Uterus (tissue), 4 donors: ENCODE results near the gene MMEL1. TPM values are rescaled to one million over a fixed set of nuclear protein-coding genes. Genes with fewer than 3 reads are reported as not detected.

Experiments used
- DNase-seq, 2 donors: peaks; one replicate each; pipeline ENCODE4 v3.0.0-alpha.2; 2019 to 2020
- H3K27ac ChIP-seq, 2 donors: fragments of 200-600 bp; sonication (generic); 1 replicate in 1 of 2; 2 replicates in 1 of 2; pipeline ENCODE4 v1.5.1; 2016 to 2018
- H3K27me3 ChIP-seq, 2 donors: fragments of 200-600 bp; sonication (generic); one replicate each; pipeline ENCODE4 v1.5.1; 2018 to 2019; ENCODE audit warnings: control low read depth in 1 of 2
- H3K36me3 ChIP-seq, 2 donors: fragments of 200-600 bp; sonication (generic); one replicate each; pipeline ENCODE4 v1.5.1; 2019; ENCODE audit warnings: control low read depth in 1 of 2
- H3K4me1 ChIP-seq, 2 donors: fragments of 200-600 bp; sonication (generic); one replicate each; pipeline ENCODE4 v1.5.1; 2018 to 2019; ENCODE audit warnings: control low read depth in 1 of 2
- H3K4me3 ChIP-seq, 2 donors: fragments of 200-600 bp; sonication (generic); 1 replicate in 1 of 2; 2 replicates in 1 of 2; pipeline ENCODE4 v1.5.1; 2018 to 2019; ENCODE audit warnings: mild to moderate bottlenecking in 1 of 2
- H3K9me3 ChIP-seq, 2 donors: fragments of 200-600 bp; sonication (generic); one replicate each; pipeline ENCODE4 v1.5.1; 2019; ENCODE audit warnings: control low read depth in 1 of 2
- POLR2A ChIP-seq, 2 donors: fragments of 450-650 bp; IDR thresholded peaks; one replicate each; pipeline ENCODE4 v1.6.1; 2016; ENCODE audit warnings: antibody characterized with exemption in 2 of 2, mild to moderate bottlenecking in 1 of 2, moderate library complexity in 1 of 2
- intact Hi-C: fragments of 100-400 bp; cut with DNase I; formaldehyde crosslinking; loops from one replicate; pipeline ENCODE4 v1.15.1; 2023; ENCODE audit warnings: low total_unique reads
- total RNA-seq, 4 donors: library from RNA; depleted of rRNA in 3 of 4; stranded (reverse); fragments of >200 nt in 3 of 4; gene quantifications; one replicate each; pipeline versions ENCODE4 v1.1.0 to v1.2.4, GENCODE V29; 2014 to 2023
- TF ChIP-seq, protein P1 (sequence below), 4 experiments: fragments of 200-600 bp in 2 of 4; fragments of 450-650 bp in 2 of 4; sonication (generic) in 2 of 4; IDR thresholded peaks; one replicate each; pipeline ENCODE4 v1.5.1; 2016 to 2019; ENCODE audit warnings: antibody characterized with exemption in 4 of 4, mild to moderate bottlenecking in 2 of 4, moderate library complexity in 1 of 4
- donor health status: DM: yes; HTN: yes; CAD: no.

Gene MMEL1
- total RNA-seq, 4 donors from 2014 or later, result 2.6 to 4.8 TPM; not detected in 2

DNA sequence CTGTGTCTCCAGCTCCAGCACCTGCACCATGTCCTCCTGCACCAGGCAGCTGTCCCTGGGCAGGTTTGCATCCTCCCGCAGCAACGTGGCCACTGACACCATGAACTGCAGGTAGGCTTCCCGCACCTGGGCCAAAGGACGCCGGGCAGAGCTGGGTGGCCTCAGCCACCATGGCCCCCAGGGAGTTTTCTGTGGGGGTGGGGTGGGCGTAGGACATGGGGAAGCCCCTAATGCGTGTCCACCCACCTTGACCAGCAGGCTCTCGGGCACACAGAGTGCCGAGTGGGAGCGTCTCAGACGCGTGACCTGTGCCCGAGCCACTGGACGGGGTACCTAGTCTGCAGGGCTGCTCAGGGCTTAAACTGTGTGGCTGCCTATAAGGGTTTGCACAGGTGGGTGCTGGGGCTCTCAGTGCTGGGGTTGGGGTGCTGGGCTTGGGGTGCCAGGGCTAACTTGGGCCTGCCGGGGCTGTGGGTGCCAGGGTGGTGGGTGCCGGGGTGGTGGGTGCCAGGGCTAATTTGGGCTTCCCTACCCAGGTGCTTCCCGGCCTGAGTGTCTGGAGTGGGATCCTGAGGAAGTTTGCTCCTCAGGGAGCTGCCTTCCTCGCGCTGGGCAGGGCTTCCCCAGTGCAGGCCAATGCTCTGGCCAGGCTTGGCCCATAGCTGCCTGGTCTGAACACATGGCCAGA lies 28.5 kb downstream of the MMEL1 start:
- TF ChIP-seq, protein P1, sequence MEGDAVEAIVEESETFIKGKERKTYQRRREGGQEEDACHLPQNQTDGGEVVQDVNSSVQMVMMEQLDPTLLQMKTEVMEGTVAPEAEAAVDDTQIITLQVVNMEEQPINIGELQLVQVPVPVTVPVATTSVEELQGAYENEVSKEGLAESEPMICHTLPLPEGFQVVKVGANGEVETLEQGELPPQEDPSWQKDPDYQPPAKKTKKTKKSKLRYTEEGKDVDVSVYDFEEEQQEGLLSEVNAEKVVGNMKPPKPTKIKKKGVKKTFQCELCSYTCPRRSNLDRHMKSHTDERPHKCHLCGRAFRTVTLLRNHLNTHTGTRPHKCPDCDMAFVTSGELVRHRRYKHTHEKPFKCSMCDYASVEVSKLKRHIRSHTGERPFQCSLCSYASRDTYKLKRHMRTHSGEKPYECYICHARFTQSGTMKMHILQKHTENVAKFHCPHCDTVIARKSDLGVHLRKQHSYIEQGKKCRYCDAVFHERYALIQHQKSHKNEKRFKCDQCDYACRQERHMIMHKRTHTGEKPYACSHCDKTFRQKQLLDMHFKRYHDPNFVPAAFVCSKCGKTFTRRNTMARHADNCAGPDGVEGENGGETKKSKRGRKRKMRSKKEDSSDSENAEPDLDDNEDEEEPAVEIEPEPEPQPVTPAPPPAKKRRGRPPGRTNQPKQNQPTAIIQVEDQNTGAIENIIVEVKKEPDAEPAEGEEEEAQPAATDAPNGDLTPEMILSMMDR (IDR thresholded peaks at IDR 0.05), result no peak
- no peak for TF ChIP-seq POLR2A (IDR thresholded peaks at IDR 0.05)
- intact Hi-C loops, result no loop called here
- Histone ChIP-seq H3K4me3 (no peak overlapping the region), H3K9me3 (no peaks in the 10 kb centered on the region), H3K4me1 (no peaks in the 10 kb centered on the region), H3K27ac (no peak overlapping the region), H3K36me3 (no peaks in the 10 kb centered on the region), H3K27me3 (peaks cover 0 to 5% of the 10 kb centered on the region in 2 donors)
- no peak for DNase-seq

DNA sequence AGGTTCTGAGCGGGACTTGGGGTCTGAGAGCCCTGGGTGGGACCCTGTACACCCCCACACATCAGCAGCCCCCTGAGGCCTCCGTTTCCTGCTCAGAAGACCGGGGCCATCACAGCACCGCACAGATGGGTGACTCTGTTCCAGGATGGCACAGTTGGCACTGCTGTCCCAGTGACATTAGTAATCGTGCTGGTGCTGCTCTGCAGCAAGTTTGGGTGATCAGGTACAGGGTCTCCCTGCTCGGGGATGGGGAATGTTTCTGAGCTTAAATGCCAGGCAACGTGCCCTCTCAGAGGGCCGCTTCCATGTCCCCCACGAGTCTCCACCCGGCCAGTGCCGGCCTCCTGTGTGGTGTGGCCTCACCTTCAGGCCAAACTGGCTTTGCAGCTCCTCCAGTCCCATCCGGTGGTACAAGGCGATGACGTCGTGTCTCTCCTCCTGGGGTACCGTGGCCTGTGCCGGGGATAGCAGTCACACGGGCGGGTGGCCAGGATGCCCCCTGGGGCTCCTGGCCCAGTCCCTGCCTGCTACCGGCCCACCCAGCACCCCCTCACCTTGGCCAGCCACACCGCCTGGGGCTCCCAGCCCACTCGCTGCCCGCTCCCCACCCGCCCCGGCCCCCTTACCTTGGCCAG lies 29.2 kb downstream of the MMEL1 start:
- DNase-seq, result no peak
- no peaks in the 10 kb centered on the region for H3K36me3 ChIP-seq
- H3K4me3 ChIP-seq, result no peak overlapping the region
- peaks cover 0 to under 1% of the 10 kb centered on the region in 2 donors for H3K9me3 ChIP-seq
- no peak for TF ChIP-seq POLR2A (IDR thresholded peaks at IDR 0.05)
- TF ChIP-seq, protein P1 (IDR thresholded peaks at IDR 0.05), result no peak
- H3K27ac ChIP-seq, result no peak overlapping the region
- peaks cover 0 to 5% of the 10 kb centered on the region in 2 donors for H3K27me3 ChIP-seq
- intact Hi-C loops, result no loop called here
- no peaks in the 10 kb centered on the region for H3K4me1 ChIP-seq

DNA sequence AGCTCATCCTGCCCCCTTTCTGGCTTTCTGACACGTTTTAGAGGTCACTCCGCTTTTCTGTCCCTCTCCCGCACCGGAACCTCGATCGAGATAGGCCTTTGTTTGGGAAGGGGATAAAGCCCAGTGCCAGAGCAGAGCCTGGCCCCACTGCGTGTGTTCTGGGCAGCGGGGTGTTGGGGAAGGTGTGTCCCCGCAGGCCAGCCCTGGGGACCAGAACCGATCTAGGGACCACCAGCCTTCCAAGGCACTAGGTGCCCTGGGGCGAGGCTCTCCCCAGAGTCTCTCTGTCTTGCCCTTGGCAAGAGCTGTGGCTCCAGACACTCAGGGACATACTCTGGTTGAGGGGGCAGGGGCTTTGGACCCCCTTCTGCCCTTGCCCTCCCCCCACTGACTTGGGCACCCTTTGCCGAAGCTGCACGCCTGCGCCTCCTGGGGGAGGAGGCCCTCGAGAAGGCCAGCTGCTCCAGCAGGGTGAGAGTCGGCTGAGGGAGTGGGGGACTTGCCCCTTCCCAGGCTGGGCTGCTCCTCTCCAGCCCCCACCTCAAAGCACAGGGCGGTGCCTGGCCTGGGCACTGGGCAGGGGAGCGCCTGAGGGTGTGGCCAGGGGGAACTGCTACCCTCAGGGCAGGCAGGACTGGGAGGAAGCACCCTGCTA lies 29.8 kb downstream of the MMEL1 start:
- H3K27me3 ChIP-seq, result peaks cover 0 to 5% of the 10 kb centered on the region in 2 donors
- intact Hi-C loops, result no loop called here
- DNase-seq, result no peak

DNA sequence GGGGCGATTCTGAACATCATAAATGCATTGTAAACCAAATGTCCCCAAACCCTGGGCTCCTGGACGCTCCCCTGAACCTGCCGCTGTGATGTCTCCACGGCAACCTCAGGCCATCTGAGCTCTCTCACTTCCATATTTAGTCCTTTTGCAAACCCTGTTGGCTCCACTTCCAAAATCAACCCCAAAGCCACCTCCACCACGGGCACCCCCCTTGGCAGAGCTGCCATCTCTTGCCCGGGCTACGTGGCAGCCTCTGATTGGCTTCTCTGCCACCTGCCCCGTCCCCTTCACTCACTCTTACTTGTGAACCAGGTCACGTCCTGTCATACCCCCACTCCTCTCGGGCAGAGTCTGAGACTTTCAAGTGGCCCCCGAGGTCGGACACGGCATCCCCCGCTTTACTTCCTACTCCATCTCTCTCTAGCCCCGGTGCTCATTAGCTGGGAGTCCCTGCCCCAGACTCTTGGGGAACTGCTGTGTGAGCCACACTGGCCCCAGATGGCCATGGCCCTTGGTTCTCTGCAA lies 30.4 kb downstream of the MMEL1 start:
- no peak for DNase-seq
- intact Hi-C loops, result no loop called here
- H3K4me3 ChIP-seq, result no peak overlapping the region
- no peaks in the 10 kb centered on the region for H3K4me1 ChIP-seq
- H3K27me3 ChIP-seq, result peaks cover 0 to 5% of the 10 kb centered on the region in 2 donors
- H3K9me3 ChIP-seq, result peaks cover 0 to 4% of the 10 kb centered on the region in 2 donors
- no peak for TF ChIP-seq POLR2A (IDR thresholded peaks at IDR 0.05)
- TF ChIP-seq, protein P1 (IDR thresholded peaks at IDR 0.05), result no peak
- no peak overlapping the region for H3K27ac ChIP-seq
- no peaks in the 10 kb centered on the region for H3K36me3 ChIP-seq

More for the DNA sequence above, 29.8 kb downstream of the MMEL1 start:
- TF ChIP-seq, protein P1 (IDR thresholded peaks at IDR 0.05), result no peak
- TF ChIP-seq POLR2A (IDR thresholded peaks at IDR 0.05), result no peak
- H3K9me3 ChIP-seq, result peaks cover 0 to 4% of the 10 kb centered on the region in 2 donors
- no peaks in the 10 kb centered on the region for H3K36me3 ChIP-seq
- no peaks in the 10 kb centered on the region for H3K4me1 ChIP-seq
- H3K27ac ChIP-seq, result no peak overlapping the region
- no peak overlapping the region for H3K4me3 ChIP-seq
